ENCODE measurements around the gene MACROD1. TPM values are rescaled to one million over a fixed set of nuclear protein-coding genes. Genes with fewer than 3 reads are reported as not detected.

MACROD1 gene
- total and polyA plus RNA-seq, 4 donors: 10.6 to 31.6 (median 23.9) TPM

- Histone ChIP-seq H3K4me3 (ENCODE audit: low read depth, low read length) (no peak overlapping the region), H3K4me1 (ENCODE audit: control insufficient read depth, insufficient read depth, low read length) (peaks cover 83% of the 10 kb centered on the region), H3K36me3 (ENCODE audit: control insufficient read depth, insufficient read depth, low read length) (peaks cover 35% of the 10 kb centered on the region), H3K27me3 (ENCODE audit: control insufficient read depth, insufficient read depth, low read length) (no peaks in the 10 kb centered on the region), H3K27ac (ENCODE audit: low read depth, low read length) (peak overlapping the region; percentile 37), H3K9me3 (ENCODE audit: control insufficient read depth, insufficient read depth, low read length) (no peaks in the 10 kb centered on the region)
- 59% methylated on average over 4 of the region's 15 CpGs for WGBS (ENCODE audit: insufficient coverage)
- DNase-seq (ENCODE audit: low read depth in 4 of 6, low spot score in 6 of 6): peak in 1 of 6 donors; percentile 56
Measured at GRCh38 chr11:64102005-64102738, 63.7 kb downstream of the MACROD1 start.

GRCh38 chr11:64101461-64101860 is 64.5 kb downstream of the MACROD1 start:
- no peaks in the 10 kb centered on the region for H3K9me3 ChIP-seq (ENCODE audit: control insufficient read depth, insufficient read depth, low read length)
- H3K27me3 ChIP-seq (ENCODE audit: control insufficient read depth, insufficient read depth, low read length): no peaks in the 10 kb centered on the region
- peak overlapping the region; percentile 52 for H3K27ac ChIP-seq (ENCODE audit: low read depth, low read length)
- H3K36me3 ChIP-seq (ENCODE audit: control insufficient read depth, insufficient read depth, low read length): peaks cover 35% of the 10 kb centered on the region
- H3K4me3 ChIP-seq (ENCODE audit: low read depth, low read length): no peak overlapping the region
- peaks cover 88% of the 10 kb centered on the region for H3K4me1 ChIP-seq (ENCODE audit: control insufficient read depth, insufficient read depth, low read length)
- 58% methylated on average over 13 of the region's 19 CpGs for WGBS (ENCODE audit: insufficient coverage)
- peak in 1 of 6 donors; percentile 38 for DNase-seq (ENCODE audit: low read depth in 4 of 6, low spot score in 6 of 6)

- no peaks in the 10 kb centered on the region for H3K27me3 ChIP-seq (ENCODE audit: control insufficient read depth, insufficient read depth, low read length)
- H3K36me3 ChIP-seq (ENCODE audit: control insufficient read depth, insufficient read depth, low read length): peaks cover 31% of the 10 kb centered on the region
- 66% methylated on average over 7 of the region's 7 CpGs for WGBS (ENCODE audit: insufficient coverage)
- H3K9me3 ChIP-seq (ENCODE audit: control insufficient read depth, insufficient read depth, low read length): no peaks in the 10 kb centered on the region
- H3K4me3 ChIP-seq (ENCODE audit: low read depth, low read length): no peak overlapping the region
- DNase-seq (ENCODE audit: low read depth in 4 of 6, low spot score in 6 of 6): no peak
- H3K27ac ChIP-seq (ENCODE audit: low read depth, low read length): peak overlapping the region; percentile 52
- peaks cover 89% of the 10 kb centered on the region for H3K4me1 ChIP-seq (ENCODE audit: control insufficient read depth, insufficient read depth, low read length)
Measured at GRCh38 chr11:64100782-64101353, 65.0 kb downstream of the MACROD1 start.

GRCh38 chr11:64100360-64100759 is 65.6 kb downstream of the MACROD1 start:
- Histone ChIP-seq H3K27ac (ENCODE audit: low read depth, low read length) (no peak overlapping the region), H3K9me3 (ENCODE audit: control insufficient read depth, insufficient read depth, low read length) (no peaks in the 10 kb centered on the region), H3K36me3 (ENCODE audit: control insufficient read depth, insufficient read depth, low read length) (peaks cover 27% of the 10 kb centered on the region), H3K4me1 (ENCODE audit: control insufficient read depth, insufficient read depth, low read length) (peaks cover 90% of the 10 kb centered on the region), H3K4me3 (ENCODE audit: low read depth, low read length) (no peak overlapping the region), H3K27me3 (ENCODE audit: control insufficient read depth, insufficient read depth, low read length) (no peaks in the 10 kb centered on the region)
- peak in 1 of 6 donors; percentile 41 for DNase-seq (ENCODE audit: low read depth in 4 of 6, low spot score in 6 of 6)
- 53% methylated on average over 5 of the region's 8 CpGs for WGBS (ENCODE audit: insufficient coverage)

GRCh38 chr11:64099436-64099835 is 66.5 kb downstream of the MACROD1 start:
- Histone ChIP-seq H3K27me3 (ENCODE audit: control insufficient read depth, insufficient read depth, low read length) (no peaks in the 10 kb centered on the region), H3K27ac (ENCODE audit: low read depth, low read length) (no peak overlapping the region), H3K4me1 (ENCODE audit: control insufficient read depth, insufficient read depth, low read length) (peaks cover 90% of the 10 kb centered on the region), H3K9me3 (ENCODE audit: control insufficient read depth, insufficient read depth, low read length) (no peaks in the 10 kb centered on the region), H3K4me3 (ENCODE audit: low read depth, low read length) (no peak overlapping the region), H3K36me3 (ENCODE audit: control insufficient read depth, insufficient read depth, low read length) (peaks cover 18% of the 10 kb centered on the region)
- no peak for DNase-seq (ENCODE audit: low read depth in 4 of 6, low spot score in 6 of 6)
- 98% methylated on average over 4 of the region's 4 CpGs for WGBS (ENCODE audit: insufficient coverage)

- Histone ChIP-seq H3K9me3 (ENCODE audit: control insufficient read depth, insufficient read depth, low read length) (no peaks in the 10 kb centered on the region), H3K27me3 (ENCODE audit: control insufficient read depth, insufficient read depth, low read length) (no peaks in the 10 kb centered on the region), H3K4me1 (ENCODE audit: control insufficient read depth, insufficient read depth, low read length) (peaks cover 90% of the 10 kb centered on the region), H3K27ac (ENCODE audit: low read depth, low read length) (peak overlapping the region; percentile 67), H3K4me3 (ENCODE audit: low read depth, low read length) (no peak overlapping the region), H3K36me3 (ENCODE audit: control insufficient read depth, insufficient read depth, low read length) (peaks cover 7% of the 10 kb centered on the region)
- DNase-seq (ENCODE audit: low read depth in 4 of 6, low spot score in 6 of 6): no peak
- WGBS (ENCODE audit: insufficient coverage): 56% methylated on average over 3 of the region's 6 CpGs
Measured at GRCh38 chr11:64098318-64098831, 67.5 kb downstream of the MACROD1 start.

GRCh38 chr11:64097468-64098317 is 68.2 kb downstream of the MACROD1 start:
- H3K27me3 ChIP-seq (ENCODE audit: control insufficient read depth, insufficient read depth, low read length): no peaks in the 10 kb centered on the region
- no peaks in the 10 kb centered on the region for H3K9me3 ChIP-seq (ENCODE audit: control insufficient read depth, insufficient read depth, low read length)
- H3K27ac ChIP-seq (ENCODE audit: low read depth, low read length): peak overlapping the region; percentile 67
- H3K4me1 ChIP-seq (ENCODE audit: control insufficient read depth, insufficient read depth, low read length): peaks cover 92% of the 10 kb centered on the region
- WGBS (ENCODE audit: insufficient coverage): 68% methylated on average over 22 of the region's 25 CpGs
- no peak overlapping the region for H3K4me3 ChIP-seq (ENCODE audit: low read depth, low read length)
- DNase-seq (ENCODE audit: low read depth in 4 of 6, low spot score in 6 of 6): no peak
- H3K36me3 ChIP-seq (ENCODE audit: control insufficient read depth, insufficient read depth, low read length): peaks cover 2% of the 10 kb centered on the region

GRCh38 chr11:64096835-64097234 is 69.1 kb downstream of the MACROD1 start:
- WGBS (ENCODE audit: insufficient coverage): 62% methylated on average over 13 of the region's 13 CpGs
- Histone ChIP-seq H3K36me3 (ENCODE audit: control insufficient read depth, insufficient read depth, low read length) (peaks cover 5% of the 10 kb centered on the region), H3K4me3 (ENCODE audit: low read depth, low read length) (no peak overlapping the region), H3K4me1 (ENCODE audit: control insufficient read depth, insufficient read depth, low read length) (peaks cover 93% of the 10 kb centered on the region), H3K9me3 (ENCODE audit: control insufficient read depth, insufficient read depth, low read length) (no peaks in the 10 kb centered on the region), H3K27ac (ENCODE audit: low read depth, low read length) (peak overlapping the region; percentile 67), H3K27me3 (ENCODE audit: control insufficient read depth, insufficient read depth, low read length) (no peaks in the 10 kb centered on the region)
- DNase-seq (ENCODE audit: low read depth in 4 of 6, low spot score in 6 of 6): no peak

GRCh38 chr11:64095949-64096348 is 70.0 kb downstream of the MACROD1 start:
- Histone ChIP-seq H3K4me1 (ENCODE audit: control insufficient read depth, insufficient read depth, low read length) (peaks cover 93% of the 10 kb centered on the region), H3K27ac (ENCODE audit: low read depth, low read length) (peak overlapping the region; percentile 50), H3K36me3 (ENCODE audit: control insufficient read depth, insufficient read depth, low read length) (peaks cover 9% of the 10 kb centered on the region), H3K27me3 (ENCODE audit: control insufficient read depth, insufficient read depth, low read length) (no peaks in the 10 kb centered on the region), H3K4me3 (ENCODE audit: low read depth, low read length) (no peak overlapping the region), H3K9me3 (ENCODE audit: control insufficient read depth, insufficient read depth, low read length) (no peaks in the 10 kb centered on the region)
- WGBS (ENCODE audit: insufficient coverage): 26% methylated on average over 14 of the region's 14 CpGs
- peak in 1 of 6 donors; percentile 33 for DNase-seq (ENCODE audit: low read depth in 4 of 6, low spot score in 6 of 6)

Data from spinal cord (tissue), 10 donors.